Measurements from ENCODE around the gene DEPDC4. TPM values are rescaled to one million over a fixed set of nuclear protein-coding genes. Genes with fewer than 3 reads are reported as not detected.

Gene DEPDC4
- polyA plus RNA-seq, 2 of the 4 experiments (the other 2 are of a cell fraction): 2.8 to 6.3 TPM

DNA sequence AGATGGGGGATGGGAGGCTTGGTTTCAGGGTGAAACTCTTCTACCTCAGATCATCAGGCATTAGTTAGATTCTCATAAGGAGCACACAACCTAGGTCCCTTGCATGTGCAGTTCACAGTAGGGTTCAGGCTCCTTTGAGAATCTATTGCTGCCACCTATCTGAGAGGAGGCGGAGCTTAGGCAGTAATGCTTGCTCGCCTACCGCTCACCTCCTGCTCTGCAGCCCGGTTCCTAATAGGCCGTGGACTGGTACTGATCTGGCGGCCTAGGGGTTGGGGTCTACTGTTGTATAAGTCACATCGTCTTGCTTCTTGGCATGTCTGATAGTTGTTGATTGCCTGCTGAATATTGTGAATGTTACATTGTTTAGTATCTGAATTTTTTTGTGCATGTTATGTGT, 12.3 kb upstream of the DEPDC4 start:
- peaks cover 10% of the 10 kb centered on the region; the same call in 2 of the 3 replicates for H3K4me1 ChIP-seq
- H3K9me3 ChIP-seq: no peaks in the 10 kb centered on the region
- WGBS (ENCODE audit: missing lambda C conversion rate): 98% methylated on average over 7 of the region's 7 CpGs
- no peak for TF ChIP-seq FOSB (CRISPR knock-in tag; IDR thresholded peaks at IDR 0.05)
- no peak for TF ChIP-seq SREBF2 (IDR thresholded peaks at IDR 0.05)
- no peak for TF ChIP-seq ZC3H11A (IDR thresholded peaks at IDR 0.05)
- TF ChIP-seq, protein P1, sequence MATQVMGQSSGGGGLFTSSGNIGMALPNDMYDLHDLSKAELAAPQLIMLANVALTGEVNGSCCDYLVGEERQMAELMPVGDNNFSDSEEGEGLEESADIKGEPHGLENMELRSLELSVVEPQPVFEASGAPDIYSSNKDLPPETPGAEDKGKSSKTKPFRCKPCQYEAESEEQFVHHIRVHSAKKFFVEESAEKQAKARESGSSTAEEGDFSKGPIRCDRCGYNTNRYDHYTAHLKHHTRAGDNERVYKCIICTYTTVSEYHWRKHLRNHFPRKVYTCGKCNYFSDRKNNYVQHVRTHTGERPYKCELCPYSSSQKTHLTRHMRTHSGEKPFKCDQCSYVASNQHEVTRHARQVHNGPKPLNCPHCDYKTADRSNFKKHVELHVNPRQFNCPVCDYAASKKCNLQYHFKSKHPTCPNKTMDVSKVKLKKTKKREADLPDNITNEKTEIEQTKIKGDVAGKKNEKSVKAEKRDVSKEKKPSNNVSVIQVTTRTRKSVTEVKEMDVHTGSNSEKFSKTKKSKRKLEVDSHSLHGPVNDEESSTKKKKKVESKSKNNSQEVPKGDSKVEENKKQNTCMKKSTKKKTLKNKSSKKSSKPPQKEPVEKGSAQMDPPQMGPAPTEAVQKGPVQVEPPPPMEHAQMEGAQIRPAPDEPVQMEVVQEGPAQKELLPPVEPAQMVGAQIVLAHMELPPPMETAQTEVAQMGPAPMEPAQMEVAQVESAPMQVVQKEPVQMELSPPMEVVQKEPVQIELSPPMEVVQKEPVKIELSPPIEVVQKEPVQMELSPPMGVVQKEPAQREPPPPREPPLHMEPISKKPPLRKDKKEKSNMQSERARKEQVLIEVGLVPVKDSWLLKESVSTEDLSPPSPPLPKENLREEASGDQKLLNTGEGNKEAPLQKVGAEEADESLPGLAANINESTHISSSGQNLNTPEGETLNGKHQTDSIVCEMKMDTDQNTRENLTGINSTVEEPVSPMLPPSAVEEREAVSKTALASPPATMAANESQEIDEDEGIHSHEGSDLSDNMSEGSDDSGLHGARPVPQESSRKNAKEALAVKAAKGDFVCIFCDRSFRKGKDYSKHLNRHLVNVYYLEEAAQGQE (IDR thresholded peaks at IDR 0.05): no peak
- TF ChIP-seq TP53 (CRISPR knock-in tag; IDR thresholded peaks at IDR 0.05): no peak
- TF ChIP-seq, protein P2, sequence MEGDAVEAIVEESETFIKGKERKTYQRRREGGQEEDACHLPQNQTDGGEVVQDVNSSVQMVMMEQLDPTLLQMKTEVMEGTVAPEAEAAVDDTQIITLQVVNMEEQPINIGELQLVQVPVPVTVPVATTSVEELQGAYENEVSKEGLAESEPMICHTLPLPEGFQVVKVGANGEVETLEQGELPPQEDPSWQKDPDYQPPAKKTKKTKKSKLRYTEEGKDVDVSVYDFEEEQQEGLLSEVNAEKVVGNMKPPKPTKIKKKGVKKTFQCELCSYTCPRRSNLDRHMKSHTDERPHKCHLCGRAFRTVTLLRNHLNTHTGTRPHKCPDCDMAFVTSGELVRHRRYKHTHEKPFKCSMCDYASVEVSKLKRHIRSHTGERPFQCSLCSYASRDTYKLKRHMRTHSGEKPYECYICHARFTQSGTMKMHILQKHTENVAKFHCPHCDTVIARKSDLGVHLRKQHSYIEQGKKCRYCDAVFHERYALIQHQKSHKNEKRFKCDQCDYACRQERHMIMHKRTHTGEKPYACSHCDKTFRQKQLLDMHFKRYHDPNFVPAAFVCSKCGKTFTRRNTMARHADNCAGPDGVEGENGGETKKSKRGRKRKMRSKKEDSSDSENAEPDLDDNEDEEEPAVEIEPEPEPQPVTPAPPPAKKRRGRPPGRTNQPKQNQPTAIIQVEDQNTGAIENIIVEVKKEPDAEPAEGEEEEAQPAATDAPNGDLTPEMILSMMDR (IDR thresholded peaks at IDR 0.05): no peak
- TF ChIP-seq, protein P3, sequence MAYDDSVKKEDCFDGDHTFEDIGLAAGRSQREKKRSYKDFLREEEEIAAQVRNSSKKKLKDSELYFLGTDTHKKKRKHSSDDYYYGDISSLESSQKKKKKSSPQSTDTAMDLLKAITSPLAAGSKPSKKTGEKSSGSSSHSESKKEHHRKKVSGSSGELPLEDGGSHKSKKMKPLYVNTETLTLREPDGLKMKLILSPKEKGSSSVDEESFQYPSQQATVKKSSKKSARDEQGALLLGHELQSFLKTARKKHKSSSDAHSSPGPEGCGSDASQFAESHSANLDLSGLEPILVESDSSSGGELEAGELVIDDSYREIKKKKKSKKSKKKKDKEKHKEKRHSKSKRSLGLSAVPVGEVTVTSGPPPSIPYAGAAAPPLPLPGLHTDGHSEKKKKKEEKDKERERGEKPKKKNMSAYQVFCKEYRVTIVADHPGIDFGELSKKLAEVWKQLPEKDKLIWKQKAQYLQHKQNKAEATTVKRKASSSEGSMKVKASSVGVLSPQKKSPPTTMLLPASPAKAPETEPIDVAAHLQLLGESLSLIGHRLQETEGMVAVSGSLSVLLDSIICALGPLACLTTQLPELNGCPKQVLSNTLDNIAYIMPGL (CRISPR knock-in tag; IDR thresholded peaks at IDR 0.05; ENCODE audit: borderline replicate concordance): no peak
- TF ChIP-seq CEBPB (IDR thresholded peaks at IDR 0.05): no peak
- no peak for TF ChIP-seq HOXB13 (CRISPR knock-in tag; IDR thresholded peaks at IDR 0.05; ENCODE audit: low read depth)
- TF ChIP-seq, protein P4, sequence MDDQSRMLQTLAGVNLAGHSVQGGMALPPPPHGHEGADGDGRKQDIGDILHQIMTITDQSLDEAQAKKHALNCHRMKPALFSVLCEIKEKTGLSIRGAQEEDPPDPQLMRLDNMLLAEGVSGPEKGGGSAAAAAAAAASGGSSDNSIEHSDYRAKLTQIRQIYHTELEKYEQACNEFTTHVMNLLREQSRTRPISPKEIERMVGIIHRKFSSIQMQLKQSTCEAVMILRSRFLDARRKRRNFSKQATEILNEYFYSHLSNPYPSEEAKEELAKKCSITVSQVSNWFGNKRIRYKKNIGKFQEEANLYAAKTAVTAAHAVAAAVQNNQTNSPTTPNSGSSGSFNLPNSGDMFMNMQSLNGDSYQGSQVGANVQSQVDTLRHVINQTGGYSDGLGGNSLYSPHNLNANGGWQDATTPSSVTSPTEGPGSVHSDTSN (IDR thresholded peaks at IDR 0.05): no peak
- TF ChIP-seq POLR2A (IDR thresholded peaks at IDR 0.05; ENCODE audit: low read length): no peak
- no peak for TF ChIP-seq ZNF302 (CRISPR knock-in tag; IDR thresholded peaks at IDR 0.05)
- TF ChIP-seq HOXB5 (CRISPR knock-in tag; IDR thresholded peaks at IDR 0.05): no peak
- no peak for TF ChIP-seq HEYL (CRISPR knock-in tag; IDR thresholded peaks at IDR 0.05)
- no peak for TF ChIP-seq SMC3 (IDR thresholded peaks at IDR 0.05)
- TF ChIP-seq CBX8 (IDR thresholded peaks at IDR 0.05): no peak
- TF ChIP-seq EP300 (IDR thresholded peaks at IDR 0.05): no peak
- TF ChIP-seq POLR2AphosphoS2 (conservative IDR thresholded peaks at IDR 0.05; ENCODE audit: low read length): no peak
- TF ChIP-seq, protein P5, sequence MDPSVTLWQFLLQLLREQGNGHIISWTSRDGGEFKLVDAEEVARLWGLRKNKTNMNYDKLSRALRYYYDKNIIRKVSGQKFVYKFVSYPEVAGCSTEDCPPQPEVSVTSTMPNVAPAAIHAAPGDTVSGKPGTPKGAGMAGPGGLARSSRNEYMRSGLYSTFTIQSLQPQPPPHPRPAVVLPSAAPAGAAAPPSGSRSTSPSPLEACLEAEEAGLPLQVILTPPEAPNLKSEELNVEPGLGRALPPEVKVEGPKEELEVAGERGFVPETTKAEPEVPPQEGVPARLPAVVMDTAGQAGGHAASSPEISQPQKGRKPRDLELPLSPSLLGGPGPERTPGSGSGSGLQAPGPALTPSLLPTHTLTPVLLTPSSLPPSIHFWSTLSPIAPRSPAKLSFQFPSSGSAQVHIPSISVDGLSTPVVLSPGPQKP (IDR thresholded peaks at IDR 0.05; ENCODE audit: low read depth, low read length): no peak
- no peak for TF ChIP-seq EHMT2 (IDR thresholded peaks at IDR 0.05; ENCODE audit: low read depth)
- no peak overlapping the region for H3K4me3 ChIP-seq
- no peak for DNase-seq (ENCODE audit: low read depth in 1 of 2, low spot score in 1 of 2)
- H3K27ac ChIP-seq: no peak overlapping the region
- H3K4me2 ChIP-seq: no peak overlapping the region
- FAIRE-seq: no peak
- ATAC-seq: no peak; a peak in 1 of 6 replicates
- ChIA-PET CTCF (interaction anchor here (1.4 kb wide), 1 partner anchor 10 kb away, joined by 4 read pairs; no protein-coding TSS in a partner anchor), POLR2A (interaction anchor here (0.6 kb wide), 1 partner anchor 462 kb away, joined by 4 read pairs; no protein-coding TSS in a partner anchor)
